Measurements from ENCODE around the gene RPP40.

- no peak for TF ChIP-seq CTCF (IDR thresholded peaks at IDR 0.05)
- no peak for TF ChIP-seq RNF2 (IDR thresholded peaks at IDR 0.05; ENCODE audit: borderline replicate concordance, low read depth)
- TF ChIP-seq ELK1 (IDR thresholded peaks at IDR 0.05; ENCODE audit: low read depth, low read length): no peak
- TF ChIP-seq ZFP36 (IDR thresholded peaks at IDR 0.05; ENCODE audit: borderline replicate concordance, partially characterized antibody): no peak
- TF ChIP-seq MAX (IDR thresholded peaks at IDR 0.05): no peak
- no peak for TF ChIP-seq REST (IDR thresholded peaks at IDR 0.05)
- TF ChIP-seq SREBF2 (IDR thresholded peaks at IDR 0.05): no peak
- no peak for TF ChIP-seq EP300 (IDR thresholded peaks at IDR 0.05)
- TF ChIP-seq CHD4 (IDR thresholded peaks at IDR 0.05; ENCODE audit: borderline replicate concordance): no peak
- TF ChIP-seq HDAC2 (IDR thresholded peaks at IDR 0.05): no peak
Measured at GRCh38 chr6:4948781-4949450, 54.9 kb downstream of the RPP40 start.
